Breast epithelium (tissue), 4 donors: ENCODE measurements around the gene AZGP1. TPM values are rescaled to one million over a fixed set of nuclear protein-coding genes. Genes with fewer than 3 reads are reported as not detected.
"Not testable (repeated sequence)": the region's sequence is repeated elsewhere in the genome, so short reads cannot be mapped to it uniquely, and the experiment has no call there.

Source experiments
- DNase-seq, 2 donors: peaks; one replicate each; pipeline ENCODE4 v3.0.0-alpha.2; 2019; ENCODE audit warnings: low spot score in 2 of 2
- H3K27ac ChIP-seq, 2 donors: fragments of 200-600 bp; sonication (generic) in 1 of 2; one replicate each; pipeline ENCODE4 v1.5.1; 2016 to 2019; ENCODE audit warnings: mild to moderate bottlenecking in 1 of 2
- H3K27me3 ChIP-seq, 2 donors: fragments of 200-600 bp; sonication (generic) in 1 of 2; one replicate each; pipeline versions ENCODE4 v1.5.1 to v1.6.0; 2017 to 2019; ENCODE audit warnings: control low read depth in 1 of 2, mild to moderate bottlenecking in 1 of 2
- H3K36me3 ChIP-seq: fragments of 200-600 bp; one replicate; pipeline ENCODE4 v1.5.1; 2019
- H3K4me1 ChIP-seq, 2 donors: fragments of 200-600 bp; sonication (generic); one replicate each; pipeline ENCODE4 v1.5.1; 2016 to 2019; ENCODE audit warnings: control low read depth in 1 of 2
- H3K4me3 ChIP-seq, 3 donors: fragments of 200-600 bp; sonication (generic); 1 replicate in 2 of 3; 2 replicates in 1 of 3; pipeline ENCODE4 v1.5.1; 2016 to 2019; ENCODE audit warnings: mild to moderate bottlenecking in 3 of 3, moderate library complexity in 2 of 3
- H3K9me3 ChIP-seq, 2 donors: fragments of 200-600 bp; sonication (generic) in 1 of 2; one replicate each; pipeline ENCODE4 v1.5.1; 2016 to 2019; ENCODE audit warnings: control low read depth in 1 of 2
- CTCF ChIP-seq, 3 donors: fragments of 450-650 bp; IDR thresholded peaks; one replicate each; pipeline ENCODE4 v1.5.1; 2016 to 2017; ENCODE audit warnings: antibody characterized with exemption in 3 of 3, mild to moderate bottlenecking in 3 of 3, moderate library complexity in 3 of 3
- POLR2A ChIP-seq: fragments of 450-650 bp; IDR thresholded peaks from one replicate; pipeline ENCODE4 v1.6.1; 2016; ENCODE audit warnings: antibody characterized with exemption, mild to moderate bottlenecking, moderate library complexity
- POLR2AphosphoS5 ChIP-seq, 3 donors: sonication (generic); formaldehyde crosslinking; IDR thresholded peaks; one replicate each; pipeline ENCODE4 v1.6.1; 2017; ENCODE audit warnings: antibody characterized with exemption in 3 of 3
- intact Hi-C: fragments of 100-400 bp; cut with DNase I; formaldehyde crosslinking; loops from one replicate; pipeline ENCODE4 v1.15.1; 2023; ENCODE audit warnings: low total_unique reads
- total RNA-seq, 3 donors: library from RNA; depleted of rRNA; stranded (reverse); fragments of >200 nt; gene quantifications; one replicate each; pipeline ENCODE4 v1.1.0, GENCODE V29; 2016

The AZGP1 gene
- total RNA-seq, 3 donors from 2014 or later: 40.0 to 4,981 (median 3,161) TPM

DNA sequence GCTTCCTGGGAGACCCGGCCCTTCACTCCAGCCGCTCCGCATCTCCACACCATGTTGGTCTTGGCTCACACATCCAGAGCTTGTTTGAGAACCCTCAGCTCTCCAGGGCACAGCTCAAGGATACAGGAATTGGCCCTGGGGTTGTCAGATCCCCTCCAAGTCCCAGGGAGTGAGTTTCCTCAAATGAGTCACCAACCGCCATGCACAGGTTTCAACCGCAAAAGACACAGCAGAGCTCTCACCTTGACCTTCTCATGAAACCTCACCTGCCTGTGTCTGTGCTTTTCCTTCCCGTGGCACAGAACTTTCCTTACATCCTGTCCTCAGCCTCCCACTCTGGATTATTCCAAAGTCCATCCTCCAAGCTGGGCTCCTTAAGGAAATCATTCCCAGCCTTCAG, 20.6 kb downstream of the AZGP1 start:
- Histone ChIP-seq H3K9me3 (peaks cover 0 to 4% of the 10 kb centered on the region in 2 donors), H3K4me3 (peak overlapping the region in 1 of 3 donors; percentile 11), H3K36me3 (no peaks in the 10 kb centered on the region), H3K4me1 (peaks cover 0 to 3% of the 10 kb centered on the region in 2 donors), H3K27ac (peak overlapping the region; percentile 86 to 92), H3K27me3 (no peaks in the 10 kb centered on the region)
- intact Hi-C loops: no loop called here
- DNase-seq: peak; percentile 79 to 84
- TF ChIP-seq POLR2AphosphoS5 (IDR thresholded peaks at IDR 0.05): peak in 2 of 3 donors; percentile 47 to 76
- no peak for TF ChIP-seq POLR2A
- TF ChIP-seq CTCF (IDR thresholded peaks at IDR 0.05): no peak

DNA sequence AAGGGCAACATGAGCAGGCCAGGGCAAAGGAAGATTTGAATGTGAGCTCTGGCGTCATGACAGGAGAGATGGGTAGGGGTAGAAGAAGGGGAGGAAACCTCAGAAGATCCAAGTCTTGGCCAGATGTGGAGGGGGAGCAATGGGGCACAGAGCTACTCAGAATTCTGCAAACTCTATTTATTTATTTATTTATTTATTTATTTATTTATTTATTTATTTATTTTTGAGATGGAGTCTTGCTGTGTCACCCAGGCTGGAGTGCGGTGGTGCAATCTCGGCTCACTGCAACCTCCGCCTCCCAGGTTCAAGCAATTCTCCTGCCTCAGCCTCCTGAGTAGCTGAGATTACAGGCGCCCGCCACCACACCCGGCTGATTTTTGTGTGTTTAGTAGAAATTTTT, 21.2 kb downstream of the AZGP1 start:
- Histone ChIP-seq H3K4me3 (peak overlapping the region in 1 of 3 donors; percentile 11), H3K27ac (peak overlapping the region; percentile 86 to 92)
- H3K36me3 ChIP-seq, DNase-seq, intact Hi-C loops, H3K9me3 ChIP-seq, H3K4me1 ChIP-seq, H3K27me3 ChIP-seq: not testable (repeated sequence)

- H3K9me3 ChIP-seq: peaks cover 0 to 4% of the 10 kb centered on the region in 2 donors
- no peak overlapping the region for H3K4me3 ChIP-seq
- peak overlapping the region; percentile 92 to 93 for H3K27ac ChIP-seq
- TF ChIP-seq CTCF (IDR thresholded peaks at IDR 0.05) (no peak), POLR2AphosphoS5 (IDR thresholded peaks at IDR 0.05) (peak; percentile 55 to 83 (median 61)), POLR2A (no peak)
- DNase-seq: peak; percentile 91 to 96
- H3K36me3 ChIP-seq: no peaks in the 10 kb centered on the region
- H3K27me3 ChIP-seq: no peaks in the 10 kb centered on the region
- intact Hi-C loops: no loop called here
- H3K4me1 ChIP-seq: peaks cover under 1 to 3% of the 10 kb centered on the region in 2 donors
These were observed 22.2 kb downstream of the AZGP1 start for GRCh38 chr7:99953649-99954048.

DNA sequence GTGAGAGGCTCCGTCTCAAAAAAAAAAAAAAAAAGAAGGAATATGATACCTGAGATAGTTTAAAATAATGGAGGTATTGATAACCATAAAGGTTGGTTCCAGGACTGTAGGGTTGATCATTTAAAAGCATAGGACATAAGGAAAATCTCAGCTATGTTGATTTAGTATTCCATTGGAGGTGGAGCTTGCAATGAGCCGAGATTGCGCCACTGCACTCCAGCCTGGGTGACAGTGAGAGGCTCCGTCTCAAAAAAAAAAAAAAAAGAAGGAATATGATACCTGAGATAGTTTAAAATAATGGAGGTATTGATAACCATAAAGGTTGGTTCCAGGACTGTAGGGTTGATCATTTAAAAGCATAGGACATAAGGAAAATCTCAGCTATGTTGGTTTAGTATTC, 23.2 kb downstream of the AZGP1 start:
- H3K36me3 ChIP-seq, H3K9me3 ChIP-seq, intact Hi-C loops, H3K4me3 ChIP-seq, DNase-seq, H3K27me3 ChIP-seq, H3K4me1 ChIP-seq: not testable (repeated sequence)
- peak overlapping the region; percentile 92 to 93 for H3K27ac ChIP-seq

GRCh38 chr7:99950819-99951218, 25.0 kb downstream of the AZGP1 start:
- H3K9me3 ChIP-seq, intact Hi-C loops, H3K27me3 ChIP-seq: not testable (repeated sequence)

DNA sequence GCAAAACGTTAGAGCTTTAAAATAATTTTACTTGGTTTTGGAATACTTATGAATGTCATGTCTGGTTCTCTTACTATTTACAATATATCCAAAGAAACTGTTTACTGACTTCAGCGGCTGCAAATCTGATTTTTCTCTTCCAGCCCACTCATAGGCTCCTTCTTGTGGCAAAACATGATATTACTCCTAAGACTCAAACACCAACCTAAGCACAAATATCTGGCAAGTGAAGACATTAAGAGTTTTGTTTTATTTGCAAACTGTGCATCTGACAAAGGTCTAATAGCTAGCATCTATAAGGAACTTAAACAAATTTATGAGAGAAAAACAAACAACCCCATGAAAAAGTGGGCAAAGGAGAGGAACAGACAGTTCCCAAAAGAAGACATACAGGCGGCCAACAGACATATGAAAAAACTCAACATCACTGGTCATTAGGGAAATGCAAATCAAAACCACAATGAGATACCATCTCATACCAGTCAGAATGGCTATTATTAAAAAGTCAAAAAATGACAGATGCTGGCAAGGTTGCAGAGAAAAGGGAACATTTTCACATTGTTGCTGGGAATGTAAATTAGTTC, 26.1 kb downstream of the AZGP1 start:
- DNase-seq: no peak
- Histone ChIP-seq H3K27me3 (no peaks in the 10 kb centered on the region), H3K4me1 (peaks cover 3 to 5% of the 10 kb centered on the region in 2 donors), H3K27ac (peak overlapping the region; percentile 69 to 82), H3K4me3 (no peak overlapping the region), H3K9me3 (peaks cover 0 to 4% of the 10 kb centered on the region in 2 donors), H3K36me3 (no peaks in the 10 kb centered on the region)
- intact Hi-C loops: no loop called here
- TF ChIP-seq POLR2AphosphoS5 (IDR thresholded peaks at IDR 0.05) (peak in 1 of 3 donors; percentile 20), CTCF (IDR thresholded peaks at IDR 0.05) (peak; percentile 57 to 75 (median 66)), POLR2A (no peak)

More at GRCh38 chr7:99950819-99951218, 25.0 kb downstream of the AZGP1 start:
- not testable (repeated sequence) for H3K4me1 ChIP-seq, DNase-seq, H3K4me3 ChIP-seq, H3K36me3 ChIP-seq
- peak overlapping the region; percentile 69 to 82 for H3K27ac ChIP-seq
